B cell (primary cell): ENCODE measurements around the gene ERAS. TPM values are rescaled to one million over a fixed set of nuclear protein-coding genes. Genes with fewer than 3 reads are reported as not detected.

Source experiments
- ATAC-seq: fragments of 200-7000 bp; cut with Tn5 transposase; one replicate; pipeline ENCODE4 v1.10.0; 2021; ENCODE audit warnings: low read depth, mild to moderate bottlenecking, moderate number of reproducible peaks, moderate library complexity
- CTCF ChIA-PET: fragments of 350-600 bp; sonication (Branson Sonifier 250); formaldehyde crosslinking; loops from one replicate; lab custom pipeline; 2021; ENCODE audit warnings: antibody characterized with exemption, inconsistent platforms; lab: Charles Lee
- POLR2A ChIA-PET: fragments of 350-600 bp; sonication (Branson Sonifier 250); formaldehyde crosslinking; loops from one replicate; lab custom pipeline; 2021; ENCODE audit warnings: antibody characterized with exemption; lab: Charles Lee
- DNase-seq: peaks from one replicate; pipeline ENCODE4 v3.0.0; 2013
- H2AFZ ChIP-seq: 2 replicates; pipeline ENCODE4 v1.6.1; 2012; ENCODE audit warnings: mild to moderate bottlenecking, low read depth, low read length; ENCODE audit not compliant: insufficient read depth, poor library complexity, severe bottlenecking
- H3K27ac ChIP-seq, 2 donors: 1 replicate in 1 of 2; 2 replicates in 1 of 2; pipeline ENCODE4 v1.5.1; 2012 to 2013; ENCODE audit warnings: low read length in 2 of 2, mild to moderate bottlenecking in 2 of 2, moderate library complexity in 1 of 2
- H3K27me3 ChIP-seq, 4 experiments: fragments of 200-600 bp in 1 of 4; sonication (generic) in 1 of 4; replicated peaks in 1 of 4; 1 replicate in 2 of 4; 2 replicates in 2 of 4; pipeline versions ENCODE4 v1.6.1 to v1.7.0; 2013 to 2016; ENCODE audit warnings: low read length in 3 of 4, mild to moderate bottlenecking in 2 of 4, mixed read lengths in 1 of 4, moderate library complexity in 1 of 4; ENCODE audit not compliant: insufficient read depth in 4 of 4, control insufficient read depth in 3 of 4; ENCODE audit errors: control extremely low read depth in 1 of 4
- H3K36me3 ChIP-seq, 2 experiments: replicated peaks in 1 of 2; 1 replicate in 1 of 2; 2 replicates in 1 of 2; pipeline versions ENCODE4 v1.6.1 to v1.7.1; 2013; ENCODE audit warnings: low read length in 1 of 2; ENCODE audit not compliant: insufficient read depth in 2 of 2, control insufficient read depth in 1 of 2; ENCODE audit errors: control extremely low read depth in 1 of 2, extremely low read depth in 1 of 2
- H3K4me1 ChIP-seq, 2 donors: fragments of 200-600 bp in 1 of 2; sonication (generic) in 1 of 2; 1 replicate in 1 of 2; 2 replicates in 1 of 2; pipeline versions ENCODE4 v1.5.1 to v1.6.1; 2013 to 2017; ENCODE audit warnings: low read length in 2 of 2; ENCODE audit not compliant: control insufficient read depth in 2 of 2, insufficient read depth in 2 of 2
- H3K4me2 ChIP-seq: replicated peaks from 2 replicates; pipeline ENCODE3; 2012; ENCODE audit warnings: mild to moderate bottlenecking, low read depth, low read length; ENCODE audit not compliant: poor library complexity, severe bottlenecking
- H3K4me3 ChIP-seq, 5 experiments: fragments of 200-600 bp in 1 of 5; sonication (generic) in 1 of 5; 1 replicate in 3 of 5; 2 replicates in 2 of 5; pipeline versions ENCODE4 v1.5.1 to v1.7.0; 2011 to 2016; ENCODE audit warnings: low read length in 4 of 5, mild to moderate bottlenecking in 4 of 5, low read depth in 2 of 5, control low read depth in 1 of 5, moderate library complexity in 1 of 5; ENCODE audit not compliant: insufficient read depth in 1 of 5; ENCODE audit errors: control extremely low read depth in 1 of 5, extremely low read depth in 1 of 5
- H3K79me2 ChIP-seq: fragments of 200-600 bp; sonication (generic); one replicate; pipeline ENCODE4 v1.6.0; 2016; ENCODE audit warnings: low read length; ENCODE audit not compliant: control insufficient read depth, insufficient read depth
- H3K9ac ChIP-seq: fragments of 200-600 bp; sonication (generic); 2 replicates; pipeline ENCODE4 v1.6.1; 2017; ENCODE audit warnings: mild to moderate bottlenecking, low read length, moderate library complexity
- H3K9me3 ChIP-seq, 3 donors: one replicate each; pipeline versions ENCODE4 v1.6.1 to v1.7.1; 2013; ENCODE audit warnings: low read length in 2 of 3; ENCODE audit not compliant: control insufficient read depth in 2 of 3, insufficient read depth in 1 of 3; ENCODE audit errors: control extremely low read depth in 1 of 3
- H4K20me1 ChIP-seq: 2 replicates; pipeline ENCODE4 v1.6.0; 2012; ENCODE audit warnings: mild to moderate bottlenecking, low read length; ENCODE audit not compliant: insufficient read depth, control insufficient read depth, poor library complexity, severe bottlenecking
- H3K27ac Mint-ChIP-seq: one replicate; pipeline ENCODE4 v1.8.0; 2021; ENCODE audit warnings: mixed read lengths
- H3K27me3 Mint-ChIP-seq: one replicate; pipeline ENCODE4 v1.8.0; 2021; ENCODE audit warnings: mixed read lengths
- H3K4me1 Mint-ChIP-seq: one replicate; pipeline ENCODE4 v1.8.0; 2021; ENCODE audit warnings: mixed read lengths
- H3K4me3 Mint-ChIP-seq: one replicate; pipeline ENCODE4 v1.8.0; 2021; ENCODE audit warnings: mixed read lengths
- H3K9me3 Mint-ChIP-seq: one replicate; pipeline ENCODE4 v1.8.0; 2022; ENCODE audit warnings: mixed read lengths; ENCODE audit not compliant: insufficient read depth
- EZH2 ChIP-seq: IDR thresholded peaks from 2 replicates; pipeline ENCODE4 v1.6.1; 2012; ENCODE audit warnings: borderline replicate concordance, low read depth, mild to moderate bottlenecking, moderate library complexity, low read length; ENCODE audit not compliant: insufficient read depth, poor library complexity, severe bottlenecking
- WGBS: methylation state at CpG from one replicate; pipeline ENCODE4 v1.1.5; 2013; ENCODE audit warnings: missing lambda C conversion rate; ENCODE audit not compliant: insufficient coverage; 5-methylcytosine and 5-hydroxymethylcytosine counted together
- intact Hi-C: fragments of 100-400 bp; cut with micrococcal nuclease; formaldehyde crosslinking; loops from one replicate; pipeline ENCODE4 v1.10.0; 2022
- polyA plus RNA-seq: library from polyadenylated mRNA; depleted of rRNA; stranded (reverse); fragments of >200 nt; gene quantifications from 2 replicates; pipeline ENCODE4 v1.2.3, GENCODE V29; 2012
- total RNA-seq, 2 donors: library from RNA; stranded (reverse); fragments of 120-200 nt in 1 of 2; gene quantifications; 1 replicate in 1 of 2; 2 replicates in 1 of 2; pipeline versions ENCODE4 v1.2.3 to v1.2.4, GENCODE V29; 2013 to 2022
- TF ChIP-seq, protein P1 (sequence below): fragments of 200-600 bp; IDR thresholded peaks from one replicate; pipeline ENCODE4 v1.8.0; 2022; ENCODE audit warnings: antibody characterized with exemption, mild to moderate bottlenecking

Gene ERAS
- total and polyA plus RNA-seq, 2 donors (not counting 1 experiment from before 2014, with no cell fraction given) = 0.09 TPM; not detected in 1

DNA sequence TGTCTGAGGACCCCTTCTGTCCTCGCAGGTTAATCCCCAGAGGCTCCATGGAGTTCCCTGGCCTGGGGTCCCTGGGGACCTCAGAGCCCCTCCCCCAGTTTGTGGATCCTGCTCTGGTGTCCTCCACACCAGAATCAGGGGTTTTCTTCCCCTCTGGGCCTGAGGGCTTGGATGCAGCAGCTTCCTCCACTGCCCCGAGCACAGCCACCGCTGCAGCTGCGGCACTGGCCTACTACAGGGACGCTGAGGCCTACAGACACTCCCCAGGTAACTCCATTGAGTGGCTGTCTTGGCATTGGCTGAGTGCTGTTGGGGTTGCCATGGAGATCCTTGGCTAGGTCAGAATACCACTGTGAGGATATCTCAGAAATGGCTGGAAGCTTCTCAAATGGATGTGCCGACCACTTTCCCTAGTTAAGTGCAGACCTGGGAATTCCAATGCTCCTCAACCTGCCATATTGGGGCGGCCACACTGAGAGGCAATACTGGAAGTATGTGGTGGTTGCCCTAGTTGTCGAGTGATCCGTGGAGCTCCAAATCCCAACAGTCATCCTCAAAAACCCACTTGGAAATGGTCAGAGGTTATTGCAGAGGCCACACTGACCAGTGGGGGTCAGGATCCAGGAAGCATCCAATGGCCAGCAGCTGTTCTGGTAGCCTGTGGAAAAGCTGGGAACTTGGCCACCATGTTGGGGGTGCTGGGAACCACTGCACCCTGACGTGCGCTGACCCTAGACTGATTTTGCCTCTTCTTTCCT, 35.1 kb upstream of the ERAS start:
- Histone ChIP-seq H2AFZ (no peak overlapping the region), H3K9me3 (no peaks in the 10 kb centered on the region), H3K27ac (no peak overlapping the region), H4K20me1 (no peaks in the 10 kb centered on the region), H3K4me2 (no peak overlapping the region), H3K4me1 (no peaks in the 10 kb centered on the region), H3K79me2 (no peaks in the 10 kb centered on the region), H3K9ac (no peak overlapping the region), H3K27me3 (no peaks in the 10 kb centered on the region), H3K36me3 (no peaks in the 10 kb centered on the region), H3K4me3 (no peak overlapping the region)
- H3K9me3 Mint-ChIP-seq = no peaks in the 10 kb centered on the region
- no peak overlapping the region for H3K4me3 Mint-ChIP-seq
- TF ChIP-seq EZH2 = no peak
- TF ChIP-seq, protein P1, sequence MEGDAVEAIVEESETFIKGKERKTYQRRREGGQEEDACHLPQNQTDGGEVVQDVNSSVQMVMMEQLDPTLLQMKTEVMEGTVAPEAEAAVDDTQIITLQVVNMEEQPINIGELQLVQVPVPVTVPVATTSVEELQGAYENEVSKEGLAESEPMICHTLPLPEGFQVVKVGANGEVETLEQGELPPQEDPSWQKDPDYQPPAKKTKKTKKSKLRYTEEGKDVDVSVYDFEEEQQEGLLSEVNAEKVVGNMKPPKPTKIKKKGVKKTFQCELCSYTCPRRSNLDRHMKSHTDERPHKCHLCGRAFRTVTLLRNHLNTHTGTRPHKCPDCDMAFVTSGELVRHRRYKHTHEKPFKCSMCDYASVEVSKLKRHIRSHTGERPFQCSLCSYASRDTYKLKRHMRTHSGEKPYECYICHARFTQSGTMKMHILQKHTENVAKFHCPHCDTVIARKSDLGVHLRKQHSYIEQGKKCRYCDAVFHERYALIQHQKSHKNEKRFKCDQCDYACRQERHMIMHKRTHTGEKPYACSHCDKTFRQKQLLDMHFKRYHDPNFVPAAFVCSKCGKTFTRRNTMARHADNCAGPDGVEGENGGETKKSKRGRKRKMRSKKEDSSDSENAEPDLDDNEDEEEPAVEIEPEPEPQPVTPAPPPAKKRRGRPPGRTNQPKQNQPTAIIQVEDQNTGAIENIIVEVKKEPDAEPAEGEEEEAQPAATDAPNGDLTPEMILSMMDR = no peak
- H3K27me3 Mint-ChIP-seq = peaks cover 12% of the 10 kb centered on the region
- ATAC-seq = no peak
- CTCF ChIA-PET = no interaction called here
- DNase-seq = no peak
- H3K4me1 Mint-ChIP-seq = no peaks in the 10 kb centered on the region
- 94% methylated on average over 6 of the region's 11 CpGs for WGBS
- no peak overlapping the region for H3K27ac Mint-ChIP-seq
- POLR2A ChIA-PET = no interaction called here
- intact Hi-C loops = no loop called here

DNA sequence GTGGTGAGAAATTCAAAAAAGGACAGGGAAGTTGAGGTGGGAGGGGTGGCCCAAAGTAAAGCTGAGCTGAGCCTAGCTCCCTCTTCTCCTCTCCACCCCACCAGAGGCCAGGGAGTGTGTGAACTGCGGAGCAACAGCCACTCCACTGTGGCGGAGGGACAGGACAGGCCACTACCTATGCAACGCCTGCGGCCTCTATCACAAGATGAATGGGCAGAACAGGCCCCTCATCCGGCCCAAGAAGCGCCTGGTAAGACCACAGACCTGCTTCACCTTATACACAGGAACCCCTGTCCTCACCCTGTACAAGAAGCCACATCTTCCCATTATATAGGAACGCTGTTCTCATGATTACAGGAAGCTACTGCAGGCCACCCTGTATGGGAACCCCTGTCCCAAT, 34.1 kb upstream of the ERAS start:
- Histone ChIP-seq H3K27me3 (no peaks in the 10 kb centered on the region), H3K9ac (no peak overlapping the region), H3K9me3 (no peaks in the 10 kb centered on the region), H3K4me1 (no peaks in the 10 kb centered on the region), H4K20me1 (no peaks in the 10 kb centered on the region), H3K27ac (no peak overlapping the region), H3K4me3 (no peak overlapping the region), H3K79me2 (no peaks in the 10 kb centered on the region), H3K36me3 (no peaks in the 10 kb centered on the region), H2AFZ (no peak overlapping the region), H3K4me2 (no peak overlapping the region)
- Mint-ChIP-seq H3K9me3 (no peaks in the 10 kb centered on the region), H3K4me1 (no peaks in the 10 kb centered on the region), H3K27ac (no peak overlapping the region), H3K4me3 (no peak overlapping the region), H3K27me3 (peaks cover 7% of the 10 kb centered on the region)
- 90% methylated on average over 7 of the region's 7 CpGs for WGBS
- TF ChIP-seq, protein P1 = no peak
- no peak for TF ChIP-seq EZH2
- intact Hi-C loops = no loop called here
- no peak for ATAC-seq
- DNase-seq = no peak
- ChIA-PET CTCF (no interaction called here), POLR2A (no interaction called here)
